T-cell (primary cell): ENCODE results near the gene SVEP1. TPM values are rescaled to one million over a fixed set of nuclear protein-coding genes. Genes with fewer than 3 reads are reported as not detected.

Experiments
- ATAC-seq, 4 experiments: fragments of 200-7000 bp in 3 of 4; fragments of 150-1000 bp in 1 of 4; cut with Tn5 transposase; replicated peaks in 1 of 4; 1 replicate in 3 of 4; 2 replicates in 1 of 4; pipeline ENCODE4 v1.10.0; 2021; ENCODE audit warnings: moderate library complexity in 3 of 4, mild to moderate bottlenecking in 2 of 4, moderate number of reproducible peaks in 1 of 4
- CTCF ChIA-PET, 2 donors: fragments of 300-600 bp; sonication (Branson Sonifier 250); formaldehyde crosslinking; loops; one replicate each; lab custom pipeline; 2022; ENCODE audit warnings: antibody characterized with exemption in 2 of 2; lab: Charles Lee
- POLR2A ChIA-PET, 2 donors: fragments of 300-600 bp; sonication (Branson Sonifier 250); formaldehyde crosslinking; loops; one replicate each; lab custom pipeline; 2022; ENCODE audit warnings: antibody characterized with exemption in 2 of 2; lab: Charles Lee
- DNase-seq, 35 experiments: peaks; one replicate each; pipeline versions ENCODE4 v3.0.0 to v3.0.0-alpha.2; 2013 to 2023
- H3K27ac ChIP-seq: one replicate; pipeline ENCODE4 v1.5.1; 2013; ENCODE audit warnings: low read length
- H3K27me3 ChIP-seq, 2 experiments: replicated peaks in 1 of 2; 1 replicate in 1 of 2; 2 replicates in 1 of 2; pipeline versions ENCODE4 v1.6.1 to v1.7.0; 2013; ENCODE audit warnings: low read length in 1 of 2, mixed read lengths in 1 of 2; ENCODE audit not compliant: control insufficient read depth in 2 of 2, insufficient read depth in 2 of 2; ENCODE audit errors: extremely low read depth in 1 of 2
- H3K36me3 ChIP-seq, 2 donors: 1 replicate in 1 of 2; 2 replicates in 1 of 2; pipeline versions ENCODE4 v1.6.1 to v1.7.0; 2013; ENCODE audit warnings: low read length in 1 of 2; ENCODE audit not compliant: control insufficient read depth in 2 of 2, insufficient read depth in 1 of 2; ENCODE audit errors: extremely low read depth in 1 of 2
- H3K4me1 ChIP-seq, 2 experiments: 1 replicate in 1 of 2; 2 replicates in 1 of 2; pipeline versions ENCODE4 v1.6.1 to v1.7.0; 2013; ENCODE audit warnings: low read length in 2 of 2, mixed read lengths in 1 of 2; ENCODE audit not compliant: insufficient read depth in 2 of 2, control insufficient read depth in 1 of 2; ENCODE audit errors: extremely low read depth in 1 of 2
- H3K4me3 ChIP-seq, 2 donors: 1 replicate in 1 of 2; 2 replicates in 1 of 2; pipeline versions ENCODE4 v1.5.1 to v1.7.0; 2013; ENCODE audit warnings: mild to moderate bottlenecking in 2 of 2, low read length in 1 of 2, moderate library complexity in 1 of 2; ENCODE audit not compliant: control insufficient read depth in 1 of 2; ENCODE audit errors: extremely low read depth in 1 of 2
- H3K9me3 ChIP-seq: 2 replicates; pipeline ENCODE4 v1.7.0; 2013
- H3K27ac Mint-ChIP-seq, 2 donors: one replicate each; pipeline ENCODE4 v1.8.0; 2020 to 2021; ENCODE audit warnings: mild to moderate bottlenecking in 2 of 2, mixed read lengths in 2 of 2
- H3K27me3 Mint-ChIP-seq, 2 donors: one replicate each; pipeline ENCODE4 v1.8.0; 2021 to 2022; ENCODE audit warnings: mixed read lengths in 2 of 2
- H3K36me3 Mint-ChIP-seq: one replicate; pipeline ENCODE4 v1.8.0; 2021; ENCODE audit warnings: mixed read lengths
- H3K4me1 Mint-ChIP-seq, 3 donors: one replicate each; pipeline ENCODE4 v1.8.0; 2020 to 2022; ENCODE audit warnings: mixed read lengths in 3 of 3, mild to moderate bottlenecking in 1 of 3
- H3K4me3 Mint-ChIP-seq, 3 donors: one replicate each; pipeline ENCODE4 v1.8.0; 2020 to 2022; ENCODE audit warnings: mild to moderate bottlenecking in 3 of 3, mixed read lengths in 3 of 3, moderate library complexity in 3 of 3
- H3K9me3 Mint-ChIP-seq, 3 donors: one replicate each; pipeline ENCODE4 v1.8.0; 2020 to 2022; ENCODE audit warnings: mixed read lengths in 3 of 3
- WGBS: methylation state at CpG from one replicate; pipeline ENCODE4 v1.1.5; 2013; ENCODE audit warnings: missing lambda C conversion rate; ENCODE audit not compliant: insufficient coverage; 5-methylcytosine and 5-hydroxymethylcytosine counted together
- total RNA-seq, 35 experiments: library from RNA in 6 of 35; stranded (reverse) in 6 of 35; fragments of 120-200 nt in 1 of 35; gene quantifications; one replicate each; pipeline versions ENCODE4 v1.2.1 to v1.2.4 and lab custom pipeline; 2013 to 2026

The SVEP1 gene
- total RNA-seq, 5 donors from 2014 or later (not counting 1 experiment from before 2014, with no cell fraction given) = 0.03 to 0.12 (median 0.10) TPM; not detected in 2

- ATAC-seq (no peak), DNase-seq (no peak)
- H3K27me3 ChIP-seq = no peaks in the 10 kb centered on the region
- H3K4me1 ChIP-seq = no peaks in the 10 kb centered on the region
- H3K27me3 Mint-ChIP-seq = peaks cover 0 to 4% of the 10 kb centered on the region in 2 donors
- ChIA-PET POLR2A (no interaction called here), CTCF (no interaction called here)
- H3K27ac Mint-ChIP-seq = no peak overlapping the region
- no peak overlapping the region for H3K4me3 ChIP-seq
- H3K4me1 Mint-ChIP-seq = peaks cover 0 to 2% (median 0%) of the 10 kb centered on the region in 3 donors
- WGBS = 100% methylated on average over 1 of the region's 1 CpG
- H3K9me3 Mint-ChIP-seq = no peaks in the 10 kb centered on the region
- H3K36me3 Mint-ChIP-seq = no peaks in the 10 kb centered on the region
- H3K4me3 Mint-ChIP-seq = no peak overlapping the region
- H3K9me3 ChIP-seq = no peaks in the 10 kb centered on the region
- no peak overlapping the region for H3K27ac ChIP-seq
- no peaks in the 10 kb centered on the region for H3K36me3 ChIP-seq
Measured at GRCh38 chr9:110330484-110331105, 248.9 kb downstream of the SVEP1 start.

- Mint-ChIP-seq H3K36me3 (no peaks in the 10 kb centered on the region), H3K9me3 (no peaks in the 10 kb centered on the region), H3K27me3 (no peaks in the 10 kb centered on the region), H3K4me3 (no peak overlapping the region), H3K4me1 (peaks cover 0 to 2% (median 0%) of the 10 kb centered on the region in 3 donors), H3K27ac (no peak overlapping the region)
- ATAC-seq (no peak), DNase-seq (no peak)
- Histone ChIP-seq H3K9me3 (no peaks in the 10 kb centered on the region), H3K36me3 (no peaks in the 10 kb centered on the region), H3K4me3 (no peak overlapping the region), H3K27me3 (no peaks in the 10 kb centered on the region), H3K27ac (no peak overlapping the region), H3K4me1 (no peaks in the 10 kb centered on the region)
- CTCF ChIA-PET = no interaction called here
- WGBS = 36% methylated on average over 2 of the region's 5 CpGs
- POLR2A ChIA-PET = no interaction called here
Measured at GRCh38 chr9:110329639-110330230, 249.8 kb downstream of the SVEP1 start.

DNA sequence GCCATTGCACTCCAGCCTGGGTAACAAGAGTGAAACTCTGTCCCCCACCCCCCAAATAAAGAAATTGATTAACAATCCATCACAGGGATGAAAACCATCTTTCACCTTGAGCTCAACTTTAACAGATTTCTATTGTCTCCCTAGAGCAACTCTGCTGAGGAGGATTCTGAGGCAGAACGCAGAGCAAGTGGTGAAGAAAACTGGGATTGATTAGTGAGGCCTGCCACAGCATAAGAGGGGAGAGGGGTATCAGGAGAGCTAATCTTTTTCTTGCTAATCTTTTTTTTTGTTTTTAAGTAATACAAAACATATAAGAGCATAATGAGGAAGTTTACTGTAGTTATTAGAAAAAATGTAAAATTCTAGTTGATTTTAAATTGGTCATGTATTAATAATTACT lies 250.8 kb downstream of the SVEP1 start:
- Histone ChIP-seq H3K9me3 (no peaks in the 10 kb centered on the region), H3K27me3 (no peaks in the 10 kb centered on the region), H3K4me1 (no peaks in the 10 kb centered on the region), H3K36me3 (no peaks in the 10 kb centered on the region), H3K4me3 (no peak overlapping the region), H3K27ac (no peak overlapping the region)
- ATAC-seq = no peak
- ChIA-PET POLR2A (no interaction called here), CTCF (no interaction called here)
- Mint-ChIP-seq H3K27ac (no peak overlapping the region), H3K9me3 (no peaks in the 10 kb centered on the region), H3K4me1 (no peaks in the 10 kb centered on the region), H3K4me3 (no peak overlapping the region), H3K36me3 (no peaks in the 10 kb centered on the region), H3K27me3 (no peaks in the 10 kb centered on the region)
- WGBS = no CpG with 5 or more reads among the region's 1 CpG
- DNase-seq = no peak

GRCh38 chr9:110327716-110328115 lies 251.8 kb downstream of the SVEP1 start:
- POLR2A ChIA-PET = no interaction called here
- Histone ChIP-seq H3K4me3 (no peak overlapping the region), H3K9me3 (no peaks in the 10 kb centered on the region), H3K36me3 (no peaks in the 10 kb centered on the region), H3K27ac (no peak overlapping the region), H3K4me1 (no peaks in the 10 kb centered on the region), H3K27me3 (no peaks in the 10 kb centered on the region)
- Mint-ChIP-seq H3K27me3 (peaks cover 0 to 1% of the 10 kb centered on the region in 2 donors), H3K36me3 (no peaks in the 10 kb centered on the region), H3K4me1 (no peaks in the 10 kb centered on the region), H3K27ac (no peak overlapping the region), H3K4me3 (no peak overlapping the region), H3K9me3 (no peaks in the 10 kb centered on the region)
- CTCF ChIA-PET = no interaction called here
- DNase-seq (no peak), ATAC-seq (no peak)
- no CpG with 5 or more reads among the region's 1 CpG for WGBS

DNA sequence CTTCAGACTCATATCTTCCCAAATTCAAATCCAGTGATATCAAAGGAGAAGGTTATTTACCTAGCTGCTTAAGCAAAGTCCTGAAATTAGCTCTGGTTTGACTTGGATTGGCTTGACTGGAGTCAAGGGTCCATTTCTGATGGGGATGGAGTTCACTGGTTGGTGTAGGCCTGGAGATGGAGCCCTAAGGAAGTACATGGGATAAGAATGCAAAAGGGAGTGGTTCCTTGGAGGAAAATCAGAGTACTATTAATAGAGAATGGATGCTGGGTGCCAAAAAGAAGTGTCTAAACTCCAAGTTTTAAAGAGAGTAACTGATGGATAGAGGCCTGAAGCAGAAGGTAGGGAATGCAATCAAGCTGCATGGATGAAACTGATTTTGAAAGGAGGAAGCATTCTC lies 255.7 kb downstream of the SVEP1 start:
- no peak overlapping the region for H3K27ac Mint-ChIP-seq

DNA sequence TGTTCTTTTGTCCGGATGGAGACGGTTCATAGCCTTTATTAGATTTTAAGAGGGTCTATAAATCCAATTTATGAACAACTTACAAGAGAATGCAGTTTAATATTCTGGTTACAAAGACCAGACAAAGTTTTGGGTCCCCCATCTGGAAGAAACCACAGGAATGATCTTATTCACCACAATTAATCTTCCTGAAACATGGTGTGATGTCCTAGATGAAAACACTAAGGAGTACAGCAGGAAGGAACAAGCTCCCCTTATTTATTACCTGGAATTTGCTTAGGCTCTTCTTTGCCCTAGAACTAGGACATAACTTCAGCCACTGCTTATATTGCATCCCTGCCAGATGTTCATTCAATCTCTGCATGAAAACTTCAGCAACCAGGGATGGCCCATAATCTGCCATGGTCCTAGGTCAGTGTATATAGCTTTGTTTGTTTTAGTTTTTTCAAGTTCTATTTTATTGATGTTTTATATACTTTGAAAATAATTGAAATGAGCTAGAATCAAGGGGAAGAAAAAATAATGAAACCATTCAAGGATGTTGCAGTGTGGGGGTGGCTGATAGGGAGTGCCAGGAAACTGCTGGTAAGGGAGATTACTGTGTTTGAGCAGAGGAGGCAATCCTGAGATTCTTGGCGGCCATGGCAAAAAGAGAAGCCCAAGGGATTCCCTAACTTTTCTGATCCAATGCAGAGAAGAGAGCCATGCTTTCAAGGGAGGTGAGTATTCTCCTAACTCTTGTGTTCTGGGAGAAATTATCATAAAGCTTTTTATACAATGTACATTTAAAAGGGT lies 258.7 kb downstream of the SVEP1 start:
- Histone ChIP-seq H3K4me1 (no peaks in the 10 kb centered on the region), H3K27ac (no peak overlapping the region), H3K4me3 (no peak overlapping the region), H3K9me3 (no peaks in the 10 kb centered on the region), H3K27me3 (no peaks in the 10 kb centered on the region), H3K36me3 (no peaks in the 10 kb centered on the region)
- ChIA-PET POLR2A (no interaction called here), CTCF (no interaction called here)
- peaks cover 0 to 11% (median 9%) of the 10 kb centered on the region in 3 donors for H3K4me1 Mint-ChIP-seq
- H3K27ac Mint-ChIP-seq = no peak overlapping the region
- H3K4me3 Mint-ChIP-seq = no peak overlapping the region
- no peaks in the 10 kb centered on the region for H3K9me3 Mint-ChIP-seq
- WGBS = no CpG with 5 or more reads among the region's 3 CpGs
- no peak for DNase-seq
- H3K36me3 Mint-ChIP-seq = no peaks in the 10 kb centered on the region
- H3K27me3 Mint-ChIP-seq = peaks cover 0 to 3% of the 10 kb centered on the region in 2 donors
- no peak for ATAC-seq

More for the DNA sequence above, 255.7 kb downstream of the SVEP1 start:
- H3K9me3 ChIP-seq = no peaks in the 10 kb centered on the region
- Mint-ChIP-seq H3K27me3 (peaks cover 0 to 3% of the 10 kb centered on the region in 2 donors), H3K9me3 (no peaks in the 10 kb centered on the region), H3K4me1 (no peaks in the 10 kb centered on the region), H3K4me3 (no peak overlapping the region), H3K36me3 (no peaks in the 10 kb centered on the region)
- ATAC-seq (no peak), DNase-seq (no peak)
- no peaks in the 10 kb centered on the region for H3K4me1 ChIP-seq
- no peaks in the 10 kb centered on the region for H3K36me3 ChIP-seq
- no peak overlapping the region for H3K4me3 ChIP-seq
- ChIA-PET CTCF (no interaction called here), POLR2A (interaction anchor here in 1 of 2 donors (0.6 kb wide), 1 partner anchor 25 kb away, joined by 3 read pairs; no protein-coding TSS in a partner anchor)
- H3K27me3 ChIP-seq = no peaks in the 10 kb centered on the region
- H3K27ac ChIP-seq = no peak overlapping the region
